ENCODE data around the gene HLA-DOA. TPM values are rescaled to one million over a fixed set of nuclear protein-coding genes. Genes with fewer than 3 reads are reported as not detected.

Gene HLA-DOA
- 209 TPM in 2 replicates for total RNA-seq
- 466 TPM for total RNA-seq (2013)
- 191 and 338 TPM in 2 replicates for polyA plus RNA-seq
- 543 and 554 TPM in 2 replicates for polyA minus RNA-seq

GRCh38 chr6:33008944-33009861 is at the start of gene HLA-DOA:
Gene HLA-DOA (minus strand): TSS chr6:33009591.
- peak within 1 kb of the TSS; percentile 86 for H3K9ac ChIP-seq (ENCODE audit: low read length)
- H3K9me3 ChIP-seq (ENCODE audit: control extremely low read depth in 1 of 3, control insufficient read depth in 2 of 3, insufficient read depth in 1 of 3, low read length in 2 of 3) = no peaks in the 10 kb centered on the region
- peak within 1 kb of the TSS; percentile 72 for H3K4me2 ChIP-seq (replicated peaks; ENCODE audit: low read depth, low read length, poor library complexity, severe bottlenecking)
- H3K4me1 ChIP-seq (ENCODE audit: control insufficient read depth in 2 of 2, insufficient read depth in 2 of 2, low read length in 2 of 2) = peaks cover 33 to 39% of the 10 kb centered on the region in 2 donors
- no peaks in the 10 kb centered on the region for H4K20me1 ChIP-seq (ENCODE audit: control insufficient read depth, insufficient read depth, low read length, poor library complexity, severe bottlenecking)
- DNase-seq (peak; percentile 90), ATAC-seq (ENCODE audit: low read depth) (peak; percentile 95)
- H3K27me3 ChIP-seq (replicated peaks in 1 of 4; ENCODE audit: control extremely low read depth in 1 of 4, control insufficient read depth in 3 of 4, insufficient read depth in 4 of 4, low read length in 3 of 4) = no peaks in the 10 kb centered on the region
- intact Hi-C loops (cut with micrococcal nuclease) = no loop called here
- Mint-ChIP-seq H3K4me1 (peaks cover 59% of the 10 kb centered on the region), H3K27ac (peak within 1 kb of the TSS; percentile 98), H3K27me3 (no peaks in the 10 kb centered on the region), H3K9me3 (ENCODE audit: insufficient read depth) (no peaks in the 10 kb centered on the region), H3K4me3 (peak within 1 kb of the TSS; percentile 94)
- H3K27ac ChIP-seq (ENCODE audit: low read length in 2 of 2) = peak within 1 kb of the TSS; percentile 90 to 95
- H2AFZ ChIP-seq (ENCODE audit: insufficient read depth, low read depth, low read length, poor library complexity, severe bottlenecking) = peak within 1 kb of the TSS; percentile 59
- H3K4me3 ChIP-seq (ENCODE audit: control extremely low read depth in 1 of 5, extremely low read depth in 1 of 5, insufficient read depth in 1 of 5, low read depth in 2 of 5, low read length in 4 of 5) = peak within 1 kb of the TSS; percentile 60 to 98 (median 92)
- 11% methylated on average over 17 of the region's 24 CpGs for WGBS (ENCODE audit: insufficient coverage)
- peaks cover 0 to 39% of the 10 kb centered on the region in 2 experiments for H3K36me3 ChIP-seq (replicated peaks in 1 of 2; ENCODE audit: control extremely low read depth in 1 of 2, control insufficient read depth in 1 of 2, extremely low read depth in 1 of 2, insufficient read depth in 2 of 2, low read length in 1 of 2)
- peaks cover 52% of the 10 kb centered on the region for H3K79me2 ChIP-seq (ENCODE audit: control insufficient read depth, insufficient read depth, low read length)
- no peak for TF ChIP-seq CTCF (IDR thresholded peaks at IDR 0.05)
- TF ChIP-seq EZH2 (IDR thresholded peaks at IDR 0.05; ENCODE audit: borderline replicate concordance, insufficient read depth, low read depth, low read length, poor library complexity, severe bottlenecking) = no peak
- ChIA-PET POLR2A (interaction anchor here (0.7 to 4.1 kb wide), 9 partner anchors 9 to 200 kb away, joined by 3 to 18 read pairs (median 4); partner anchors contain the start of gene HLA-DPA1), CTCF (interaction anchor here (0.6 to 17.0 kb wide), 12 partner anchors 9 to 319 kb away, joined by 3 to 576 read pairs (median 6); partner anchors contain the start of genes HLA-DPA1 and HLA-DPB1)

Data from B cell (primary cell).